Esophagus muscularis mucosa (tissue), 3 donors: ENCODE measurements around the gene SH2D7.

Experiments used
- POLR2A ChIP-seq: fragments of 450-650 bp; IDR thresholded peaks from one replicate; pipeline ENCODE4 v1.6.1; 2017; ENCODE audit warnings: antibody characterized with exemption, moderate library complexity, mild to moderate bottlenecking, low read depth
- POLR2AphosphoS5 ChIP-seq, 2 donors: sonication (generic); formaldehyde crosslinking; IDR thresholded peaks; one replicate each; pipeline ENCODE4 v1.6.1; 2017; ENCODE audit warnings: antibody characterized with exemption in 2 of 2
- TF ChIP-seq, protein P1 (sequence below), 3 experiments: fragments of 200-600 bp in 2 of 3; fragments of 450-650 bp in 1 of 3; sonication (generic) in 2 of 3; IDR thresholded peaks; one replicate each; pipeline ENCODE4 v1.5.1; 2017 to 2019; ENCODE audit warnings: antibody characterized with exemption in 3 of 3, mild to moderate bottlenecking in 2 of 3, moderate library complexity in 1 of 3

DNA sequence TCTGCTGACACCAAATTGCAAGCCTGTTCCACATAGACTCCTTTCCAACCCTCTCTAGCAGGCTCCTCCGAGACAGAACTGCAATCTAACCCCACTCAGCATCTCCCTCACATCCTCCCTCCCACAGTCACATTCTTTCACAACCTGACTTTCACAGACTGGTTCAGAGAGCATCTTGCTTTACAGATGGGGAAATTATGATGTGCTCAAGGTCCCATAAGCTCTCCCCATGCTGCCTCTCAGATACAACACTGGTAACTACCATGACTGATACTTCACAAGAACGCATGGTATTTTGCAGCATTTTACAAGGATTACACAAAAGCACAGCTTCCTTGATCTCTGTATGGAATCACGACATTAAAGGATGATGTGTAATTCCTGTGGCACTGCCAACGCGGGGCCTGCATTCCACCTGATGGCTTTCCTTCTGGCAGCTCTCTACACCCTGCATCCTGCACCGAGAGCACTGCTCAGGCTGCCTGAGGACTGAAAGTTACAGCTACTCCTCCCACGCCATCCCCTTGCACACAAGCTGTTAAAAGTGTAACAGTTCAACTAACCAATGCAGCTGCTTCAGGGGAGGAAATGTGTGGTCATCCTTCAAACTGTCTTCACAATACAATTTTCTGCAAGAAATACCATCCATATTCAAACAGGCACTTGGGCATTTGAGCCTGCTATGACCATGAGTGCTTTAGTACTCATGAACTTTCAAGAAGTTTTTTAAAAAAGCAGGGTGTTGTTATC is 42.5 kb upstream of the SH2D7 start:
- TF ChIP-seq, protein P1, sequence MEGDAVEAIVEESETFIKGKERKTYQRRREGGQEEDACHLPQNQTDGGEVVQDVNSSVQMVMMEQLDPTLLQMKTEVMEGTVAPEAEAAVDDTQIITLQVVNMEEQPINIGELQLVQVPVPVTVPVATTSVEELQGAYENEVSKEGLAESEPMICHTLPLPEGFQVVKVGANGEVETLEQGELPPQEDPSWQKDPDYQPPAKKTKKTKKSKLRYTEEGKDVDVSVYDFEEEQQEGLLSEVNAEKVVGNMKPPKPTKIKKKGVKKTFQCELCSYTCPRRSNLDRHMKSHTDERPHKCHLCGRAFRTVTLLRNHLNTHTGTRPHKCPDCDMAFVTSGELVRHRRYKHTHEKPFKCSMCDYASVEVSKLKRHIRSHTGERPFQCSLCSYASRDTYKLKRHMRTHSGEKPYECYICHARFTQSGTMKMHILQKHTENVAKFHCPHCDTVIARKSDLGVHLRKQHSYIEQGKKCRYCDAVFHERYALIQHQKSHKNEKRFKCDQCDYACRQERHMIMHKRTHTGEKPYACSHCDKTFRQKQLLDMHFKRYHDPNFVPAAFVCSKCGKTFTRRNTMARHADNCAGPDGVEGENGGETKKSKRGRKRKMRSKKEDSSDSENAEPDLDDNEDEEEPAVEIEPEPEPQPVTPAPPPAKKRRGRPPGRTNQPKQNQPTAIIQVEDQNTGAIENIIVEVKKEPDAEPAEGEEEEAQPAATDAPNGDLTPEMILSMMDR (IDR thresholded peaks at IDR 0.05): no peak
- no peak for TF ChIP-seq POLR2A
- peak in 1 of 2 donors; percentile 23 for TF ChIP-seq POLR2AphosphoS5 (IDR thresholded peaks at IDR 0.05)
